NCI-H2171 (cell line): Measurements from ENCODE around the gene LARP4.
"Not testable (repeated sequence)": the region's sequence is repeated elsewhere in the genome, so short reads cannot be mapped to it uniquely, and the experiment has no call there.

Experiments used
- DNase-seq: peaks from one replicate; lab custom pipeline; 2025; lab: John Stamatoyannopoulos, UW

Gene LARP4

DNA sequence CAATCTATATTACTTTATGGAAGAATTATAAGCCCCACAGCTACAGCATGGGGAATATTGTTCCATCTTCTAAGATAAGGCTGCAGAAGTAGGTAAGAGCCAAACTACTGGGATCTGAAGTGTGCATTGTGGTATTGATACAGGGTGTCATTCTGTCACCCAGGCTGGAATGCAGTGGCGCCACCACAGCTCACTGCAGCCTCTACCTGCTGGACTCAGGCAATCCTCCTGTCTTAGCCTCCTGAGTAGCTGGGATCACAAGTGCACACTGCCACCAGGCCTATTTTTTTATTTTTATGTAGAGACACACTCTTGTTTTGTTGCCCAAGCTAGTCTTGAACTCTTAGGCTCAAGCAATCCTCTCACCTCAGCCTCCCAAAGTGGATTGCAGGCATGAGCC lies 82.8 kb downstream of the LARP4 start:
- DNase-seq: no peak

DNA sequence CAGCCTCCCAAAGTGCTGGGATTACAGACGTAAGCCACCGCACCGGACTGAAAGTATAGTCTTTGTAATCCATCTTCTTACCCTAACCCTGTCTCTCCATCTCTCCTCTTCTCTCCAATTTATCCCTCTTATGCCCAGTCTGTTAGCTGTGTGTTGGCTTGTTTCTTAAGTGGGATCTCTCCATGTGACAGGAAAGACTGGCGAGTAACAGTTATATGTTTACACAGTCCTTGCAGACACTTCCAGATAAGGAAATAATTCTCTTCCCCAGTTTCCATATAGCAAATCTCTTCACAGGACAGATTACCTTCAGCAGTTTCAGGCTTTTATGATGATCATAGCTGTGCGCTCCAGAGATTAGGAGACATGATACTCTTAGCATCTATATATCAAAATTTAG lies 88.1 kb downstream of the LARP4 start:
- no peak for DNase-seq

DNA sequence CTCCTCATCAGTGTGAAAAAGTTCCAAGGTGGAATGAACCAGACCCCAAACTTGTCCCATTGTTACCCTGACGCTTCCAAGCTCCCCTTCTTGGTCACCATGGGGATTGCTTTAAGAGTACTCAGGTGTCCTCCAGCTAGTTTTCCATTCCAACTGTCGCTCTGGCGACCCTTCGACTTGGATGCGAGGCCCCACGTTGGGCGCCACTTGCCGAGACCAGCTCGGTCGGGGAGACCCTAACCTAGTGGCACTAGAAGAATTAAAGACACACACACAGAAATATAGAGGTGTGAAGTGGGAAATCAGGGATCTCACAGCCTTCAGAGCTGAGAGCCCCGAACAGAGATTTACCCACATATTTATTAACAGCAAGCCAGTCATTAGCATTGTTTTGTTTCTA lies 97.4 kb downstream of the LARP4 start:
- DNase-seq: not testable (repeated sequence)

DNA sequence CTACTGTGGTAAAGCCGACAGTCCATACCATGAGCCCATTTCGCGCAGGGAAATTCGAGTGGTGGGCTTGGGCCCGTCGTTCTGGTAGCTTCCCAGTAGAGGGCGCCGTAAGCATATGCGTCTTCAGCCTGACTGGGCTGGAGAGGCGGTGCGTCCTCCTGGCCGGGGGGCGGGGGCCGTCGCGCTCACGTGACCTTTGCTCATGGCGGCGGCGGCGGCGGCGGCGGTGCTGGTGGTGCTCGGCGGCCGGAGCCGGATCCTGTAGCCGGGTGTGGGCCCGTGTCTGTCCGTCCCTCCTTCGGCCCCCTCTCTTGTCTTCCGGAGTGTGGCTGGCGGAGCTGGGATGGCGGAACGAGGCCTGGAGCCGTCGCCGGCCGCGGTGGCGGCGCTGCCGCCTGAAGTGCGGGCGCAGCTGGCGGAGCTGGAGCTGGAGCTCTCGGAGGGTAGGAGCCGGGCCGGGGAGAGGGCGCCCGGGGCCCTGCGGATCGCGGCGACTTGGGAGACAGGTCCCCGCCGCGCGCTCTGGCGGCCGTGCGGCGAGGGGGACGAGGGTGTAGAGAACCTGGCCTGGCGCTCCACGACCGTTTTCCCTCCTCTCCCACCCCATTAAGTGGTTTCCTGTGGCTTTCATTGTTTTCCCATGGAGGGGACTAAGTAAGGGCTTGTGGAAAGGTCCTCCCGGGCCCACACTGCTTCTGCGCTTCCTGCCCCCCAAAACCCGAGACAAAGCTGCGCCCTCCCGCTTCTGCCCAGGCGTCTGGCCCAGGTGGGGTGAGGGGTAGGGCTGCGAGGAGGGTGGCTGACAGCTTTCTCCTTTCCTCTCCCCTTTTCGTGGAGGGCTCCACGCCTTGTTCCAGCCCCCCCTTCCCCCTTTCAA lies 104.4 kb downstream of the LARP4 start, which contains the start of gene DIP2B:
Gene DIP2B (plus strand): TSS at position 188 of the 877 bp plus-strand sequence. CDS start 156 bp downstream, at position 344.
- peak; percentile 87 for DNase-seq

DNA sequence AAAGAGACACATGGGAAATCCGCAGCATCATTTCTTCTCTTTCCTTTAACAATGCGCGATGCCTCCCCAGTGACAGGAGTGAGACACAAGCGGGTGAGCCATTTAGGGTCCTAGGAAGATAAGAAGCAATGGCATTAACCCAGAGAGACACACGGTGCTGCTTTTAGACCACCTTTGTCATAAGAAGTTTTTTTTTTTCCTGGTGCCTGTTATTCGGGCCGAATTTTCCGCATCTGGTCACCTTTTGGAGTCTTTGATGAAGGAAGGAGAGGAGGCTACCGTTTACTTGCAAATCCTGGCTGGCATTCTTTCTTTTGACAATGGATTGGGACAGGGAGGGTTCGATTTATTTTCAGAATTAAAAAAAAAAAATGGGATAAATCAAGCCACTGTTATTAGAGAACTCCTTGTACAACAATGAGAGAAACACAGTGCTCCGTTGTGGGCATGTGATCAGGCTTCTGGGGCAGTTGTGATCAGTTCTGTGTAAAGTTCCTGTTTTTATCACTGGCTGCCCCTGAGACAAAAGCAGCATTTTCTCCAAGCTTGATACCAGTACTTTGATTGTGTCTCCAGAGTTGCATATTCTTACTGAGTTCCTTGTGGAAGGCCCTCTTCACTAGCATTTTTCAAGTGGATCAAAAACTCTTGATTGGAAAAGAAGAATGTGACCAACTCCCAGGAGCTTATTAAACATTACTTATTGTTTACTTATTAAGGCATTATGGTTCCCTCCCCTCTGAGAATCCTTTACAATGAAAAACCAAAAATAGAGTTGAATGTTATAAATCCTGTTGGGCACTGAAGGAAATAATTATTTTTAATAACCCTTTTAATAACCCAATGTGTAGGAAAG lies 105.2 kb downstream of the LARP4 start:
- no peak for DNase-seq

DNA sequence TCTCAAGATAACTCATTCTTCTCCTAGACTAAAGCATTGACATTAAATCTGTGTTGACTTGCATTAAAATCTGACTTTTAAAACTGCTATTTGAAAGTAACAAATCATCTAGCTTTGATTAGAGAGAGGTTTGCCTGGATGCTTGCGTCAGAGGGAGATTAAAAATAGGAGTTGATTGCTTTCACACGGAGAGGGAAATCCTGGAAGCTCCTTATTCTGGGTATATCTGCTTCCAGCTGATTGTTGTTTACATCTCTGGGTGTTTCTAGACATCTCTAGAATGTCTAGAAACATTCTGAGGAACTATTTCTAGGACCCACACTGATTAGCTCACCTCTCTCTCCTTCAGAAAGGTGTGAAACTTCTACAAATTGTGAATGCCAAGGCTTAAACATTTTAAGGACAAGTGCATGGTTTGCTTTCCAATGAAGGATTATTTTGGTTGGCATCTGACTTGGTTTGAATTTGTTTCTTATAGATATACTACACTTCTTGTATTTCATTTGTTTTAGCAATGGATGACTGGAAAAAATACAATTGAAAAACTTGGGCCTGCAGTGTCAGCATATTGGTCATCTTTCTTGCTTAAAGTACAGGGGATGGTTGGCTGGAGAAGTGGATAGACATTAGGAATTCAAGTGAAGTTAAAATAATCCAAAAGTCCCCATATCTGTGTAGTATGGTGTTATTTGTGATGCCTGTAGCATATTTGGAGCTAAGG lies 106.2 kb downstream of the LARP4 start:
- DNase-seq: no peak

DNA sequence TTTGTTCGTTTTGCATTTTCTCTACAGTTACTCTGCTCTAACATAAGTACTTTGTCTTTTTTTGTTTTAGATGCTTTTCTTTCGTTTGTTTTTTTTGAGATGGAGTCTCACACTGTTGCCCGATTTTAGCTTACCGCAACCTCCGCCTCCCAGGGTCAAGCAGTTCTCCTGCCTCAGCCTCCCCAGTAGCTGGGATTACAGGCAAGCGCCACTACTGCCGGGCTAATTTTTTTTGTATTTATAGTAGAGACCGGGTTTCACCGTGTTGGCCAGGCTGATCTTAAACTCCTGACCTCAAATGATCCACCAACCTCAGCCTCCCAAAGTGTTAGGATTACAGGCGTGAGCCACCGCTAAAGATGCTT lies 106.8 kb downstream of the LARP4 start:
- DNase-seq: no peak

DNA sequence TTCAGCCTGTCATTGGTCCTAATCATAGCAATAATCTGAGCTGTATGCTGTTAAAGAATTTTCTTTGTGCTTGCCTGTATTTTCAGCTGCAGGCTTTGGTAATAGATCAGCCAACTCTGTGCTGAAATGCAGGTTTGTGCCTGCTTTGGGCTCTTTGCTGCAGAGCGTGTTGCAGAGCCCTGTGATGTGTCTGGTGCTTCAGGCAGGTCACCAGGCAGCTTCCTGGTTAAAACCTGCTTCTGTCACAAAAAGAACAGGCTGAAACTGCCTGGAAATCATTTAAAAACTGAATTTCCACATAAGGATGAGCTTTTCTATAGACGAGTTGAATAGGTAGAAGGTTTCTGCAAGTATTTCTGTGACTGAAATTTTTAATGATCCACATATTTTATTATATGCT lies 107.2 kb downstream of the LARP4 start:
- DNase-seq: no peak

DNA sequence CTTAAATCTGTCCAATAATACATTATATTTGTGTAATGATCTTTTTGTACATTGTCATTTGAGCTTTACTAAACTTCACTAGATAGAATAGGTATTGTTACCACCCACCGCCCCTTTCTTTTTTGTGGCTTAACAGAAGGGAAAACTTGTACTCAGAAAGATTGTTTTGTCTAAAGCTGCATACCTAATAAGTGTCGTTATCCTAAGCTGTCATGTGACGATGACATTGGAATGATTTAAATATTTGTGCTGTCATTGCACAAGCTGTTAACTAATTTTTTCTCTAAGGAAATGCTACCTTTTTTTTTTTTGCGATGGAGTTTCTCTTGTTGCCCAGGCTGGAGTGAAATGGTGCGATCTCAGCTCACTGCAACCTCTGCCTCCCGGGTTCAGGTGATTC lies 107.7 kb downstream of the LARP4 start:
- no peak for DNase-seq

DNA sequence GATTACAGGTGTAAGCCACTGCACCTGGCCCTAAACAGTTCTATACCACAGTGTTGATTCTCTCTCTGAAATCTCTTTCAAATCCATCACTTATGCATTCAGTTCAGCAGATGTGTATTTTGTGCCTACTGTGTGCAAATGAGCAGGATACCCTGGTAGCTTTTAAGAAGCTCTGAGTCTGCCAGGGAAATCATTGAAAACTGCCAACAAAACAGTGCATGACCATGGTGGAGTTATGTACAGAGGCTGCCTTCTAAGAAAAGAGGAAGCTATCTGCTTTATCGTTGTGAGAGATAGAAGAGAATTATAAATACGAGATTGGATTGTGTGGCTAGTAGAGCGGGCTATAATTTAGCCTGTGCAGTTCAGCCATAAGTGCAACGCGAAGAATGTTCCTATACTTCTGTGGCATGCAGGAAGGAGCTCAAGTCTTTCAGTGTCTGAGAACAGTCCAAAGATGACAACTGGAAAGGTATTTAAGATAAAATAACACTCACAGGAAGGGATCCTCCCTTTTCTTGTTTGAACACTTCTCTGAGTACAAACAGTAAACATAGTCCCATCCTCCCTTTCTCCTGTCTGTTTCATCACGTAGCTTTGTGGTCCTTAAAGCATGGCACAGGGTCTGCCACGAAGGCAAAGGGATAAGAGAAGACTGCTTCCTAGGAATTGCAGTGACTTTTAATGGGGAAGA lies 108.4 kb downstream of the LARP4 start:
- no peak for DNase-seq

DNA sequence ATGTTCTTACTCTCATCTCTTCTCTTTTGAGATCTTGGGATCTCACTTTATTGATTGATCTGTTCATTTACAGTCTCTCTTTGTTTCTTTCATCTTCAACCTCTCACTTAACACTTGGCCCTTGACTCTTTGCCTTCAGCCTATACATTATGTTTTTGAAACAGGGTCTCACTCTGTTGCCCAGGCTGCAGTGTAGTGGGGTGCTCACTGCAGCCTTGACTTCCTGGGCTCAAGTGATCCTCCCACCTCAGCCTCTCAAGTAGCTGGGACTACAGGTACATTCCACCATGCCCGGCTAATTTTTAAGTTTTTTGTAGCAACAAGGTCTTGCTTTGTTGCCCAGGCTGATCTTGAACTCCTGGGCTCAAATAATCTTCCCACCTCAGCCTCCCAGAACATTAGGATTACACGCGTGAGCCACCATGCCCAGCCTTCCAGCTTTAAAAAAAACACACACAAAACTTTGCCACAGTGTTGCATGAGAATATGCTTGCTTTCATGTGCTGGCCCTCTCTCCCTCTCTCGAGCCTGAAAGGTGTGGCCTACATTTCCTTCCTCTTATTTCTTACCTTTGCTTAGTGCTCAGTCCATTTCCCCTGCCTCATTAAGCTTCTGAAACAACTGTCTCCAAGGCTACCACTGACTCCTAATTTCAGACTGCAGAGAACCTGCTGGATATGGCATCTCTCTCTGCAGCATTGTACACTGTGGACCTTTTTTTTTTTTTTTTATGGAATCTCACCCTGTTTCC lies 114.0 kb downstream of the LARP4 start:
- no peak for DNase-seq

DNA sequence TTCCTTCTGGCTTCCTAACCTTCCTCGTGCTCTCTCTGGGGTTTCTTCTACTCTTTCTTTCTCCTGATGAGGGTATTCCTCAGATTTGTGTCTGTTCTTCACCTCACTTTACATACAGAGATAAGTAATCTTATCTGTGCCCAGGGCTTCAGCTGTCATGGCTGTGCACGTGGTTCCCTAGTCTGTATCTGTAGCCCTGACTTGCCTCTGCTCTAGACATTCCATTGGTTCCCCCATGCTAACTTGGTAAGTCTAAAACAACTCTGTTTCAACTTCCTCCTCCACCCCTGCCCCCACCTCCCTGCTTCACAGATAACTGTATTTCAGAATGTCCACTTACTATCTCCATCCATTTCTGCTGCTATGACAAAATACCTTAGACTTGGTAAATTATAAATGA lies 114.9 kb downstream of the LARP4 start:
- DNase-seq: no peak

DNA sequence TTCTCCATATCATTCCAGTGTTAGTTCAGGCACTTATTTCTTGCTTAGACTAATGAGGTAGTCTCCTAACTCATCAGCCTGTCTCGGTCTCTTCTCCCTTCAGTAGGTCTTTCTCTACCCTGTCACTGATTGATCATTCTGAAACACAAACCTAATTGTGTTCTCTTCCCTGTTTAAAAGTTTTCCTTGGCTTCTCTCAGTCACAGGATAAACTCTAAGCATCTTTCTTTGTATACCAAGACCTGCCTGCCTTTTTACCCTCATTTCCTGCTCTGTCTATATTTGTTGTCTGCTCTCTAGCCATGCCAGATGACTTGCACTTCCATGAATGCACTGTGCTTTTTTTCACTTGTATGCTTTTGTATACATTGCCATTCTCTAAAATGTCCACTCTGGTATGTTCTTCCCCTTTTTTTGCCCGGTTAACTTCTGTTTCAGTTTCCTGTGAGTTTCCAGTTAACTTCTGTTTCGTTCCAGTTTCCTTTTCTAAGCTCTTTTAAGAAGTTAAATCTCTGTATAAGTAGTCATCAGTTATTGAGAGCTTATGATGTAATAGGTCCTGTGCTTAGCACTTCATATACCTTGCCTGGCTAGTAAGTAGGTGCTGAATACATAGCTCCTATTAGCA lies 116.8 kb downstream of the LARP4 start:
- DNase-seq: no peak

DNA sequence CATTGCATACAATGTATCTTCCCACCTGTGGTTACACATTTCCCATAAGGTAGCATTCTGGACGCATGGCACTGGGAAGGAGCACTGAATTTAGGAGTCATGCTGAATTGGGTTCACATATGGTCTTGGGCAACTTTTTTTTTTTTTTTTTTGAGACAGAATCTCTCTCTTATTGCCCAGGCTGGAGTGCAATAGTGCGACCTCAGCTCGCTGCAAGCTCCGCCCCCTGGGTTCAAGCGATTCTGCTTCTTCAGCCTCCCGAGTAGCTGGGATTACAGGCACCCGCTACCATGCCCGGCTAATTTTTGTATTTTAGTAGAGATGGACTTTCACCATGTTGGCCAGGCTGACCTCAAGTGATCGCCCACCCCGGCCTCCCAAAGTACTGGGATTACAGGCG lies 117.4 kb downstream of the LARP4 start:
- DNase-seq: no peak

DNA sequence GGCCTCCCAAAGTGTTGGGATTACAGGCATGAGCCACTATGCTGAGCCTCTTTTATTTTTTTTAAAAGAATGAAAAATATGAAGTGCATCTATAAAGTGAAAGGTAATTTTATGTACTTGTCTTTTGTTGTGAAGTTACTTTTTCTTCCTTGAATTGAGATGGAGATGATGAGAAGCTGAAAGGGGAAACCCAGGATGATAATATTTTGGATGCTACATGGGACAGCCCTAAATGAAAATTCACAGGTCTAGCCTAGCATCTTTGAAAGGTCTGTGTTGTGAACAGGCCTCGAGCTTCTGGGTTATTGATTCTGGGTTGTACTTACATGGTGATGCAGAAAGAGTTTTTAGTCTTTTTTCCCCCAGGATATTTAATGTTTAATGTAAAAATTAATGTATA lies 118.7 kb downstream of the LARP4 start:
- DNase-seq: no peak

DNA sequence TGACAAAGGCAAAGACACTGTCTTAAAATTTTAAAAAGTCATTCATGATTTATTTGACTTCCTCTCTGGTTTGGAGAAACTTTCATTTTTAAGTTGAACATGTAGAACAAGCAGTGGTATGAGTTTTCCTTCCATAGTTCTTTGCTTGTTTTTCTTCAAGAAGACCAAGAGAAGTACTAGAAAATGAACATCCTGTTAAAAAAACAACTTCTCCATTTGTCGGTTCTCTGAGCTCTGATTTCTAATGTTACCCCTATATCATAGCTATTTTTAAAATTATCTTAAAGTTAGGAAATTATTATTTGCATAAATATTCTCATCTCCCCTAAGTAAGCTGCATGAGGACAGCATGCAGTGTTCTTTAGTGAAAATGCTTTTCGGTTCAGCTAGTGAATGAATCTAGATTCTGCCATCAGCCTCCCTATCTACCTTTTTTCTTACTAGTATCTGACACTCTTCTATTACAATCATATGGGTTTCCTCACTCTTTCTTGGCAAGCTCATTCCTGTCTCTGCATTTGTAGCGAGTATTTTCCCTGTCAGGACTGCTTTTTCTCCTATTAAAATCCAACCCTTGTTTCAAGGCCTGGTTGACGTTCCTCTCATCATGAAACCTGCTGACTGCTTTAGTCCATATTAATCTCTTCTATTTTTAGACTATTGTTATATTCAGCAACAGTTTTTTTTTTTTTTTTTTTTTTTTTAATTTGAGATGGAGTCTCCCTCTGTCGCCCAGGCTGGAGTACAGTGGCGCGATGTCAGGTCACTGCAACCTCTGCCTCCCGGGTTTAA lies 119.9 kb downstream of the LARP4 start:
- no peak for DNase-seq

DNA sequence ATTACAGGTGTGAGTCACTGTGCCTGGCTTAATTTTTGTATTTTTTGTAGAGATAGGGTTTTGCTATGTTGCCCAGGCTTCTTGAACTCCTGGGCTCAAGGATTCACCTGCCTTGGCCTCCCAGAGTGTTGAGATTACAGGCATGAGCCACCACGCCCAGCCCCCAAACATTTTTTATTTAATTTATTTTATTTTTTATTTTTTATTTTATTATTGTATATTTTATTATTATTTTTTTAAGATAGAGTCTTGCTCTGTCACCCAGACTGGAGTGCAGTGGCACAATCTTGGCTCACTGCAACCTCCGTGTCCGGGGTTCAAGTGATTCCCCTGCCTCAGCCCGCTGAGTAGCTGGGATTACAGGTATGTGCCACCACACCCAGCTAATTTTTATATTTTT lies 121.1 kb downstream of the LARP4 start:
- not testable (repeated sequence) for DNase-seq

DNA sequence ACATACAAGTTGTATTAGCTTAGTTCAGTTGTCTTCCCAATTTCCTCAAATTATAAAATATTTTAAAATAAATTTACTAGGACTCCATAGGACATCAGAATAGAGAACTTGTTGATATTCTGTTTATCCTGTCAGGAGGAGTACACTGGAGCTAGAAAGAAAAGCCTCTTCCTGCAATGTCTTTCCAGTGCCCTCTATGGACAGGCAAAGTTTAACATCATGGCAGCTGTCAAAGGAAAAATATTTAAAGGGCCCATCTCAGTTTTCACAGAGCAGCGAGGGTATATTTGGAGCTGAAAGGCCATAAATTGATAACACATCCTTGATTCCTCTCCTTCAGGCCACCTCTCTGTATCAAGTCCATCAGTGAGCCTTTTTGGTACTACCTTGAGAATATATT lies 123.1 kb downstream of the LARP4 start:
- DNase-seq: no peak

DNA sequence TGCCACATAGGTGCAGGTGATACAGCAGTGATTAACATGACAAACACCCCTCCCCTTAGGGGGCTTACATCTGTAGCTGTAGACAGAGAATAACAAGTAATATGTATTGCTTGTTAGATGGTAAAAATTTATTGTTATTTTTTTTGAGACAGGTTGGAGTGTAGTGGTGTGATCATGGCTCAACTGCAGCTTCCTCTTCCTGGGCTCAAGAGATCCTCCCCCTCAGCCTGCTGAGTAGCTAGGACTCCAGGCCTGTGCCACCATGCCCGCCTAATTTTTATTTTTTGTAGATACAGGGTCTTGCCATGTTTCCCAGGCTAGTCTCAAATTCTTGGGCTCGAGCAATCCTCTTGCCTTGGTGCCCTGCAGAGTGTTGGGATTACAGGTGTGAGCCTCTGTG lies 123.9 kb downstream of the LARP4 start:
- no peak for DNase-seq

DNA sequence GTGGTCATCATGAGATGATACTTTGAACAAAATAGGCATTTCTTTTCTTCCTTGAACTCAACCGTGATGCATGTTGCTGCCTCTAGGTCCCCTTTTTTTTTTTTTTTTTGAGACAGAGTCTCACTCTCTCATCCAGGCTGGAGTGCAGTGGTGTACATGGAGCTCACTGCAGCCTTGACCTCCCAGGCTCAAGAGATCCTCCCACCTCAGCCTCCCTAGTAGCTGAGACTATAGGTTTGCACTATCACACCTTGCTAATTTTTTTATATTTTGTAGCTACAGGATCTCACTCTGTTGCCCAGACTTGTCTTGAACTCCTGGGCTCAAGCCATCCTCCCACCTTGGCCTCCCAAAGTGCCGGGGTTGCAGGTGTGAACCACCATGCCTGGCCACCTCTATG lies 124.7 kb downstream of the LARP4 start:
- no peak for DNase-seq
